ENCODE data around the gene C1S.
A peak's percentile ranks its signal among the peaks of the same experiment; 100 is the strongest.

The C1S gene

DNA sequence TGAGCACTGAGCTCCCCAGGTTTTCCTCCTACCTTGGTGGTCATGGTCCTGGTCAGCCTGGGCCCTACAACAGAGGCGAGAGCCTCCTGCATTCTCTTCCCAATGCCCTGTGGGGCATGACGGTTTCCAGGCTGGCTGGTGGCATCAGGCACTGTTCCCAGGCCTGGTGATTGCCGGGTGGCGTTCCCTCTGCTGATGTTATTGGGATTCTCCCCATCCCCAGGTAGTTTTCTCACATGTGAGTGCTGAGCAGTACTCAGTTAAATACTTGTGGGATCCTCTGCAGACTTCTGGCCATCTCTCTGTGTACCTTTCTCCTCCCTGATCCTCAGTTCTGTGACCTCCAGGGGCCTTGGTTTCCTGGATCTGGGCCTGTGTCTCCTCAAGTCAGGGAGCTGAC is 16.0 kb downstream of the C1S start:
- no peak for DNase-seq (ENCODE audit: low spot score)

DNA sequence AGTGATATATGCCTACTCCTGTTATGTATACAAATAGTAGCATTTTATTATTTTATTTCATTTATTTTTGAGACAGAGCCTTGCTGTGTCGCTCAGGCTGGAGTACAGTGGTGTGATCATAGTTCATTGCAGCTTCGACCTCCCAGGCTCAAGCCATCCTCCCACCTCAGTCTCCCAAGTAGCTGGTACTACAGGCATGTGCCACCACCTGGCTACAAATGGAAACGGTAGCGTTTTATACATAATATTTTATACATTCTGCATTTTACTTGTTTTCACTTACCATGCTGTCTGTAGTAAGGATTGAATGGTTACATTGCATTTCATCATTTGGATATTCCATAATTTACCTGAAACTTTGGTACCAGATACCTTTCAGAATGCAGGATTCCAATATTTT is 17.6 kb downstream of the C1S start:
- DNase-seq (ENCODE audit: low spot score): no peak

GRCh38 chr12:7079826-7080125 is 19.3 kb downstream of the C1S start:
- no peak for DNase-seq (ENCODE audit: low spot score)

- no peak for DNase-seq (ENCODE audit: low spot score)
Measured at GRCh38 chr12:7081037-7081436, 20.5 kb downstream of the C1S start.

DNA sequence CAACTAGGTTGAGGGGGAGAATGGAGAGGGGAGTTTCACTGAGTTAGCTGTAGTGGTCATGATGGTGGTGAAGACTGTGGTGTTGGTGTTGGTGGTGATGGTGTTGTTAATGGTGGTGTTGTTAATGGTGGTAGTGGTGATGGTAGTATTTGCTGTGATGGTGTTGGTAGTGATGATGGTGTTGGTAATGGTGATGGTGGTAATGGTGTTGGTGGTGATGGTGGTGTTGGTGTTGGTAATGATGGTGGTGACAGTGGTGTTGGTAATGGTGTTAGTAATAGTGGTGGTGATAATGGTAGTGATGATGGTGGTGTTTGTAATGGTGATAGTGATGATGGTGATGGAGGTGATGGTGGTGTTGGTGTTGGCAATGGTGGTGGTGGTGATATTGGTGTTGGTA is 22.6 kb downstream of the C1S start:
- no peak for DNase-seq (ENCODE audit: low spot score)

DNA sequence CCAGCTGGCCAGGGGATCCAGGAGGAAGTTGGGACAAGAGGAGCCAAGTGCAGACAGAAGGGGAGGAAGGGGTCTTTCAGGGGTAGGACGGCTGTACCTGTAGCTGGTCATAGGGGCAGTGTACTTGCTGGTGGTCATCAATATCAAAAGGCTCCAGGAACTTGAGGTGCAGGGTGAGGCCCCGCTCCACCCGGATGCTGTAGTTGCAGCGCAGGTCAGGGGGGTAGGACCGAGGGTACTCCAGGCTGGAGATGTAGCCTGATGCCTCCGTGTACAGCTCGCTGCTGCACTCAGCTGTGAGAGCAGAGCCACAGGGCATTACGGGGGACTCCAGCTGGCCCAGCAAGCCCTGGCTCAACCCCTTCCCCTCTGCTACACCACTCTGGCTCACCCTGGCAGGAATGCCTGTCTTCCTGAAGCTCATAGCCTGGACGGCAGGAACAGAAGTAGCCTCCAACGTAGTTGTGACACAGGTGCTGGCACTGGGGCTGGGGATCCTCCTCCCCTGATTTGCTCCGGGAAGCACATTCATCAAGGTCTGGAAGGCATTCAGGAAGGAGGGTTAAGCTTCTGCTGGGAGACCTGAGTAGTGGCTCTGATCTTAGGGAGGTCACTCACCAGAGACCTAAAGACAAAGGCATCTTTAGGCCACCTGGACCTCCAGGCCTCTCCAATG is 28.8 kb downstream of the C1S start:
- DNase-seq (ENCODE audit: low spot score): no peak

DNA sequence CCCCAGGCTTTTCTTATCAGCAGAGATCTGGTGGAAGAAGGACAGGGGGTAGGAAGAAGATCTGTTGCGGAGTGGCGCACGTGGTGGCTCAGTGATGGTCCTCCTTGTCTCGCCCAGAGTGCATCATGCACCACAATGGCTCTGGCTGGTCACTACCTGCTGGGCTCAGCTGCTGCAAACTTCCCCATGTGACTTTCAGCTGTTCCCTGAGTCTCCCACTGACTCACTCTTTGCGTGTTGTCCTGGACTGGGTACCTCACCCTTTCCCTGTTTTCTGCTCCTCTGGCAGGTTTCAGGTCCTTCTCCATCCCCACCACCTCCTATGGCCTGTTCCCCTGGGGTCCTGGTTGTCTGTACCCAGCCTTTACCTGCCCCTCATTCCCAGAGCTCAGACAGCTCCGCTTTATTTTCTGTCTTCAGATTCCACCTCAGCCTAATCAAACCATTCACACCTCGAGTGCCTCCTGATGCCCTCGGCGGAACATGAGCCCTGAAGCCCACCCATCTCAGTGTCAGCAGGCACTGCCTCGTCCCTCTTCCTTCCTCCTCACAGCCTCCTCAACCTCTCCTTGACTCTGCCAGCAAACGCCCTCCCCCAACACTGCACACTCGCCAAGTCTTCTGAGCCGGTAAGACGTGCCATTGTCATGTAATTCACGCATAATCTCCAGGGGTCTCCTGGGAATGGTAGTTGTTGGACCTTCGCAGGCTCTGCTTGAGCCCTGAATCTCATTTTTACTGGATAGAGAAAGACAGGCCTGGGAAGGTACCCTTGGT is 29.9 kb downstream of the C1S start:
- no peak for DNase-seq (ENCODE audit: low spot score)

GRCh38 chr12:7091171-7091570 is 30.7 kb downstream of the C1S start:
- no peak for DNase-seq (ENCODE audit: low spot score)

- no peak for DNase-seq (ENCODE audit: low spot score)
Measured at GRCh38 chr12:7091660-7092228, 31.2 kb downstream of the C1S start.

DNA sequence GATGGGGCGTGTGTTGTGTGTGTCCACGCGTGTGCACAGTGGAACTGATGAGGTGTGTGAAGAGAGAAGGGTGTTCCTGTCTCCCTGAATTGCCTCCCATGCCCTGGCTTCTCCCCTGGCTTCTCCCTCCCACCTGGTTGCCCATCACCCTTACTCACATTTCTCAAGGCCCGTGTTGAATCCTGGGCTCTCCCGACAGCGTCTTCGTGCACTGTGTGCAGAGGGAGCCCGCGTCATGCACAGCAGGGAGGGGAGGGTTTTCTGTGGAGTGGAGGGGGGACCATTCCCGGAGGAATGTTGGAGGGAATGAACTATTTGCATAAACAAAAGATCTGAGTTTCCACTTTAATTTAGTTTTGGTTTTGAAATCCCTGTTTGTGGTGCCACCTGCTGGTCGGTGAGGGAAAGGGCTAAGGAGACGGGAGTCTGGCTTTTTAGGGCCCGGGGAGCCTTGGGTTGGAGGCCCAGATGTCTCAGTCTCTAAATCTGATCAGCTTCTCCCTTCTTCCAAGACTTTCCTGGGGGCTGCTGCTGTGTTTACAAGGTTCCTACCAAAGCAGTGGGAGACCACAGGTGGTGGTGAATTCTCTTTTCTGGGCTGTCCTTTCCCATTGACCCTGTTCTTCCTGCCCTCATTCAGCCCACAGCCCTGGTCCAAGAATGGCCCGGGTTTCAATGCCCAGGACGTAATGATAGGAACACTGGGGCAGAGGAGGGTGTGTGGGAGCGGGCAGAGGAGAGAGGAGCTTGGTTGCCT is 31.9 kb downstream of the C1S start, which contains the start of gene C1R:
Gene C1R (minus strand): TSS at position 217 of the 757 bp plus-strand sequence. CDS start 57 bp downstream, at position 160.
- DNase-seq (ENCODE audit: low spot score): peak; percentile 66

DNA sequence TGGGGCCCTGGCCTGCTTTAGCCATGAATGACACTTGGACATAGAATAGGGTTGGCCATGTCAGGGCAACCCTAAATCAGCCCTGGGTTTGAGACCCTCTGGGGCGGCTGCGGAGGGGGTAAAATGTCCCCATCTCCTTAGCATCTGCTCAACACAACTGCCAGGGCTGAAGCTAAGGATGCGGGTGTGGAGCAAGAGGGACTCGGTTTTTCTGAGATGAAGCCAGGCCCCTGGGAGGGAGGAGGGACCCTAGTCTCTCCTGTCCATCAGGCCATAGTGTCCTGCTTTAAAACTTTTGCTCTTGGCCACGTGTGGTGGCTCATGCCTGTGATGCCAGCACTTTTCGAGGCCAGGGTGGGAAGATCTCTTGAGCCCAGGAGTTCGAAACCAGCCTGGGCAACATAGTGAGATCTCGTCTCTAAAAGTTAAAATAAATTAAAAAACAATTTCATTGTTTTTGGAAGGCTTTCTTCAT is 32.5 kb downstream of the C1S start:
- no peak for DNase-seq (ENCODE audit: low spot score)

DNA sequence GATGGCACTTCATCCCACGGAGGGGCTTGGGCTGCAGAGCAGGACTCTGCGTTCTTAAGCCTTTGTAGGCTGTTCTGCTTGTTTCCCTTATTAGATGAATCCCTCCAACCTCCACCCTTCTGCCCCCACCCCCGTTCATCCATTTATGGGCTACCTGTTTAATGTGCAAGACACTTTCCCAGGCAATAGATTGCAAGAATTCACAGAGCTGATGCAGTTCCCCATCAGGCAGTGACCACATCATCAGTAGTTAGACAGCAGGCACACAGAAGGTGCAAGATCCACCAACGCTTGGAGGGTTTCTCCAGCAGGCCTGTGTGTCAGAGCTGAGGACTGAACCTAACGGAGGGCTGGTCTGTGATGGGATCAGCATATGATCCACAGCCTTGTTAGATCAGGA is 33.0 kb downstream of the C1S start:
- DNase-seq (ENCODE audit: low spot score): no peak

DNA sequence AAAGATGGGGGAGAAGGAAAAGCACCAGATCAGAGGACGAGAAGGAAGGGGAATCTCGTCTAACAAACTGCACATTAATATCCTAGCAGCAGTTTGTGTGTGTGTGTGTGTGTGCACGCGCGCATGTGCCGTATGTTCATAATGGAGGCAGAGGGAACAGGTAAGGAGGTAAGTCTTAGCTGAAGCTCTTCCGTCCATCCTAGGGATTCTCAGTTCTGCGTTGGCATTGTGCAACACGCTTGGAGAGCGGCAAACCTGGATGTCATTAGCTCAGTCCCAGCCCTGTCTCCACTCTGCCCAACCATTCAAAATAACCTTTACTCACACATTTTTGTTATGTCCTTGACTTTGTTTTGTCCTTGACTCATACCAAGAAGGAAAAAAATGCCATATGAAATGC is 33.4 kb downstream of the C1S start:
- DNase-seq (ENCODE audit: low spot score): no peak

- DNase-seq (ENCODE audit: low spot score): no peak
Measured at GRCh38 chr12:7096006-7096932, 35.8 kb downstream of the C1S start.

DNA sequence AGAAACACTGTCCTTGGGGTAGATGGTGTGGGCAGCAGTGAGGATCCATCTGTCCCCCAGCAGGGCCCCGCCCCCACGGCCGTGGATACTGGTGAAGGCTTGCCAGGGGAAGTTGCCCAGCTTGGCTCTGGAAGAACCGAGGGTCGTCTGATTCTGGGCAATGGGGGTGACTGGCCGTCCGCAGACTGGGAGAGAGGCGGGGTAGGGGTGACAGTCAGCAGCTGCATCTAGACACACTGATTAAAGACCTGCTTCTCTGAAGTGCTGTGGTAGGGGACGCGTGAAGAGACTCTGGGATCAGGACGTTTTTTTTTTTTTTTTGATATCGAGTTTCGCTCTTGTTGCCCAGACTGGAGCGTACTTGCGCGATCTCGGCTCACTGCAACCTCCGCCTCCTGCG is 36.5 kb downstream of the C1S start:
- DNase-seq (ENCODE audit: low spot score): no peak

DNA sequence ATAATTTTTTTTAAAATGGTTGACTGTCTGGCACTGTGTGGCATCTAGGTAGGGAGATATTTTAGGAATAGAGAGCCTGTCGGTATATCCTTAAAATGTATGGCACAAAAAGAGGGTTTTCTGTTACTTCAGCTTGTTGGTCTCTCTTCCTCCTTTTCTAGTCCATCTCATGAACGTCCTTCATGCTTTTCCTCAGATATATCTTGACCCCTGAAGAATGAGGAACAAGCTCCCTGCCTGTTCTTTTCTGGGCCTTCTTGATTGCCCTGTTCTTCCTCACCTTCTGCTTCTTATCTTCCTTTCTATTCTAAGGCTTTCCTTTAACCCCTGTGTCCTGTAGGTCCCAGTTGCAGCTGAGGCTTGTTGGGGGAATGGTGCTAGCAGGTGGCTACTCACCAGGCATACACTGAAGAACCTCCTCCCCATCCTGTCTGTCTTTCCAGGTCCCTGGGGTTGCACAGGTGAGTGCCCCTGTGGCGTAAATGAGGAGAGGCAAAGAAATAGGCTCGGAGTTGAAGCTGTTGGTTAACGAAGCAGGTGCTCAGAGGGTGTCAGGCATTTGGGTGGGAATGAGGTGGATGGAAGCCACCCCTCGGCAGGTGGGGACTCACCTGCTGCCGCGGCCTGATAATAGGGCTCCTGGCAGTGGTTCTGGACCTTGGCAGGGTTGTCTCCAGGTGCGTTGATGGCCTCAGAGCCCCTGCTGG is 38.9 kb downstream of the C1S start:
- no peak for DNase-seq (ENCODE audit: low spot score)

DNA sequence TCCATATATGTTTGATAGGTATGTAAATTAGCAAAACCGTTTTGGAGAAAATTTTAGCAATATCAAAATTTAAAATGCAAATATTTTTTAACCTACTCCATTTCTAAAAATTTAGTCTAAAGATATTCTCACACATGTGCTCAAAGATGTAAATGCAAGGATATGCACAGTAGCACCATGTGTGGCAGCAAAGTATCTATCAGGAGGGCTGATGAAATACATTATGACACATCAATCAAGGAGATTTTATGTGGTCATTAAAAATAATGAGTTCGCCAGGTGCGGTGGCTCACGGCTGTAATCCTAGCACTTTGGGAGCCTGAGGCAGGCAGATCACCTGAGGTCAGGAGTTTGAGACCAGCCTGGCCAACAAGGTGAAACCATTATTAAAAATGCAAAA is 39.7 kb downstream of the C1S start:
- no peak for DNase-seq (ENCODE audit: low spot score)

DNA sequence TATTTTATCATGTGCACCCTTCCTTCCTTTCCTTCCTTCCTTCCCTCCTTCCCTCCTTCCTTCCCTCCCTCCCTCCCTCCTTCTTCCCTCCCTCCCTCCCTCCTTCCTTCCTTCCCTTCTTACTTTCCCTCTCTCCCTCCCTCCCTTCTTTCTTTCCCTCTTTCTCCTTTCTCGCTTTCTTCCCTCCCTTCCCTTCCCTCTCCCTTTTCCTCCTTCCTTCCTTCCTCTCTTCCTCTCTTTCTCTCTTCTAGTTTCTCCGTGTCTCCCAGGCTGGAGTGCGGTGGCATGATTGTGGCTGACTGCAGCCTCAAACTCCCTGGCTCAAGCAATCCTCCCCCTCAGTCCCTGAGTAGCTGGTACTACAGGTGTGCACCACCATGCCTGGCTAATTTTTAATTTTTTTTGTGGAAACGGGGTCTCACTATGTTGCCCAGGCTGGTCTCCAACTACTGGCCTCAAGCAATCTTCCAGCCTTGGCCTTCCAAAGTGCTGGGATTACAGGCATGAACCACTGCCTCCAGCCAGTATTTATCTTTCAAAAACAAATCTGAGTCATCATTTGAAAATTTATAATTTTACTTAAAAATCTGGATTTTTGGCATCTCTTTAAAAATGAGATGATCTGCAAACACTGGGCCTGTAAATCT is 40.7 kb downstream of the C1S start:
- DNase-seq (ENCODE audit: low spot score): no peak

- DNase-seq (ENCODE audit: low spot score): no peak
Measured at GRCh38 chr12:7101694-7102131, 41.2 kb downstream of the C1S start.

GRCh38 chr12:7102582-7102981 is 42.1 kb downstream of the C1S start:
- DNase-seq (ENCODE audit: low spot score): no peak

Measured in activated CD4-positive, alpha-beta T cell treated with anti-CD3 and anti-CD28 coated beads, Interleukin-2, Interleukin-4, amounts not matched to agents 100 ng/mL and 50 ng/mL, durations not matched to agents 16 hours and 8 hours (primary cell).